B cell (primary cell): ENCODE measurements around the gene PAQR7.

ENCODE experiments used
- CTCF ChIP-seq: fragments of 200-600 bp; IDR thresholded peaks from one replicate; pipeline ENCODE4 v1.8.0; 2022; ENCODE audit warnings: antibody characterized with exemption, mild to moderate bottlenecking
- EZH2 ChIP-seq: IDR thresholded peaks from 2 replicates; pipeline ENCODE4 v1.6.1; 2012; ENCODE audit warnings: borderline replicate concordance, low read depth, mild to moderate bottlenecking, moderate library complexity, low read length; ENCODE audit not compliant: insufficient read depth, poor library complexity, severe bottlenecking

- TF ChIP-seq CTCF: no peak
- no peak for TF ChIP-seq EZH2
Measured at GRCh38 chr1:25875154-25875855, at the start of gene PAQR7.
